Immature natural killer cell (primary cell): Measurements from ENCODE around the gene EPHA6. TPM values are rescaled to one million over a fixed set of nuclear protein-coding genes. Genes with fewer than 3 reads are reported as not detected.

Experiments used
- DNase-seq, 3 donors: peaks; one replicate each; pipeline ENCODE4 v3.0.0; 2022; ENCODE audit warnings: mixed read lengths in 1 of 3
- H3K27ac Mint-ChIP-seq, 6 donors: one replicate each; pipeline ENCODE4 v1.8.0; 2020; ENCODE audit warnings: mixed read lengths in 6 of 6, mild to moderate bottlenecking in 5 of 6, inconsistent platforms in 4 of 6, moderate library complexity in 3 of 6
- H3K27me3 Mint-ChIP-seq, 3 donors: one replicate each; pipeline ENCODE4 v1.8.0; 2020 to 2021; ENCODE audit warnings: low read depth in 3 of 3, mild to moderate bottlenecking in 3 of 3, mixed read lengths in 3 of 3, moderate library complexity in 3 of 3, inconsistent platforms in 1 of 3
- H3K36me3 Mint-ChIP-seq, 3 donors: one replicate each; pipeline ENCODE4 v1.8.0; 2020; ENCODE audit warnings: mixed read lengths in 3 of 3, inconsistent platforms in 2 of 3, mild to moderate bottlenecking in 2 of 3
- H3K4me1 Mint-ChIP-seq, 2 donors: one replicate each; pipeline ENCODE4 v1.8.0; 2020; ENCODE audit warnings: inconsistent platforms in 2 of 2, mild to moderate bottlenecking in 2 of 2, mixed read lengths in 2 of 2, moderate library complexity in 1 of 2
- H3K4me3 Mint-ChIP-seq, 5 donors: one replicate each; pipeline ENCODE4 v1.8.0; 2020; ENCODE audit warnings: mild to moderate bottlenecking in 5 of 5, mixed read lengths in 5 of 5, inconsistent platforms in 3 of 5, moderate library complexity in 3 of 5
- H3K9me3 Mint-ChIP-seq, 6 donors: one replicate each; pipeline ENCODE4 v1.8.0; 2020; ENCODE audit warnings: mild to moderate bottlenecking in 6 of 6, mixed read lengths in 6 of 6, inconsistent platforms in 4 of 6, moderate library complexity in 3 of 6
- polyA plus RNA-seq, 3 donors: library from polyadenylated mRNA; unstranded; fragments of 300-500 nt; fragmentation: Illumina TruSeq; gene quantifications; one replicate each; pipeline ENCODE4 v1.2.3, GENCODE V29; 2021

EPHA6 gene
- polyA plus RNA-seq, 3 donors from 2014 or later = not detected

- DNase-seq = no peak
- no peak overlapping the region for H3K27ac Mint-ChIP-seq
- peaks cover 8 to 56% (median 26%) of the 10 kb centered on the region in 6 donors for H3K9me3 Mint-ChIP-seq
- no peak overlapping the region for H3K4me3 Mint-ChIP-seq
- no peaks in the 10 kb centered on the region for H3K36me3 Mint-ChIP-seq
- peaks cover 0 to 2% (median 0%) of the 10 kb centered on the region in 3 donors for H3K27me3 Mint-ChIP-seq
- H3K4me1 Mint-ChIP-seq = no peaks in the 10 kb centered on the region
These were observed 524.0 kb downstream of the EPHA6 start for GRCh38 chr3:97338375-97338774.

DNA sequence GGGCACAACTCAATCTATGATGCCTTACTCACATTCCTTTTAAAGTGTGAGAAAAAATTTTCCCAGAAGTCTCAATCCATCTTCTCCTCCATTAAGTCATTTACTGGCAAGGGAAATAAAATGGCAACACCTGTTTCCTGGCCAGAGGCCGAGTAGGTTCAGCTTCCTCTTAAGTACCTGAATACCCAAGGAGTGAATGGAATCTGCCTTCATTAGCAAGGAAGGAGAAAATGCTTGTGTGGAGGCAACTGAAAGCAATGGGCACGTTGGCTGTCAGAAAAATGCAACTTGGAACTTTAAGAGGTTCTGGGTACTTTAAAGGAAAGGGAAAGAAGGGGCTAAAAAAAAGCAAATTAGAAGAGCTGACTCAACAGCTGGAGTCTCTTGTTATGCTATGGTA, 526.5 kb downstream of the EPHA6 start:
- Mint-ChIP-seq H3K36me3 (no peaks in the 10 kb centered on the region), H3K9me3 (peaks cover 14 to 44% (median 22%) of the 10 kb centered on the region in 6 donors), H3K4me3 (no peak overlapping the region), H3K27ac (no peak overlapping the region), H3K4me1 (no peaks in the 10 kb centered on the region), H3K27me3 (peaks cover 0 to 3% (median 0%) of the 10 kb centered on the region in 3 donors)
- DNase-seq = no peak

DNA sequence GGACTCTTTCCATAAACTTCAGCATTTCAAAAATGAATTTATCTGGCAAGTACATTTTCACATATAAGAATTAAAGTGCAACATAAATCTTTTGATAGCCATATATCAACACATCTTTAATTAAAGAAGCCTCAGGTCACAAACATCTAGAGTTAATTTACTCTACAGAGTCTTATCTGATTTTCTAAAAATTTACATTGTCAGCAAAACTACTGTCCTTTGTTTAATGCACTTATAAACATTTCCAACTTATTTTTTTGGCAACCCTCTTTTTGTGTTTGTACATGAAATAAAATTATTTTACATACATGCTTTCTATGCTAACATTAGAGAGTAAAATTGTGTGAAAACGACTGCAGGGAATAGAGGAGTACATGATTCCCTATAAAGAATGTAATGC, 533.4 kb downstream of the EPHA6 start:
- Mint-ChIP-seq H3K36me3 (no peaks in the 10 kb centered on the region), H3K9me3 (peaks cover 10 to 47% (median 23%) of the 10 kb centered on the region in 6 donors), H3K27me3 (peaks cover 0 to 3% (median 0%) of the 10 kb centered on the region in 3 donors), H3K4me1 (no peaks in the 10 kb centered on the region), H3K4me3 (no peak overlapping the region), H3K27ac (no peak overlapping the region)
- no peak for DNase-seq

DNA sequence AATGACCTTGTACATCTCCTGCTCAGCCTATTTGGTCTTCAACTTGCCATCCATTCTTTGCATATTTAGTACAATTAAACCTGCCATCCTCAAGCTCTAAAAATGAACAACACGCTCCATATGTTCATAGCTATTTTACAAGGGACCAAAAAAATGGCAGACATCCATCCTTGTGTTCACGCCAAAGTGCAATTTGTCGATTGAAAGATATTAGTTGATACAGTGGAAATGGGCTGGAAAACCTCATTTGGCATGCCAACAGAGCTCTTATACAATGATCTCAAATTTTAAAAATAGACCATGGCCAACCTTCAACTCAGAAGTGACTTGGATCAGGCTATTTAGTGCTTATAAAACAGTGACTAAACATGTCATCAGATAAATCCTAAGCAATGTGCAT, 536.6 kb downstream of the EPHA6 start:
- Mint-ChIP-seq H3K4me3 (no peak overlapping the region), H3K27me3 (no peaks in the 10 kb centered on the region), H3K36me3 (no peaks in the 10 kb centered on the region), H3K9me3 (peaks cover 6 to 46% (median 22%) of the 10 kb centered on the region in 6 donors), H3K27ac (no peak overlapping the region), H3K4me1 (no peaks in the 10 kb centered on the region)
- DNase-seq = no peak

- DNase-seq = no peak
- Mint-ChIP-seq H3K27me3 (no peaks in the 10 kb centered on the region), H3K4me1 (no peaks in the 10 kb centered on the region), H3K27ac (no peak overlapping the region), H3K9me3 (peaks cover 4 to 51% (median 23%) of the 10 kb centered on the region in 6 donors), H3K4me3 (no peak overlapping the region), H3K36me3 (no peaks in the 10 kb centered on the region)
These were observed 538.8 kb downstream of the EPHA6 start for GRCh38 chr3:97353176-97353575.

DNA sequence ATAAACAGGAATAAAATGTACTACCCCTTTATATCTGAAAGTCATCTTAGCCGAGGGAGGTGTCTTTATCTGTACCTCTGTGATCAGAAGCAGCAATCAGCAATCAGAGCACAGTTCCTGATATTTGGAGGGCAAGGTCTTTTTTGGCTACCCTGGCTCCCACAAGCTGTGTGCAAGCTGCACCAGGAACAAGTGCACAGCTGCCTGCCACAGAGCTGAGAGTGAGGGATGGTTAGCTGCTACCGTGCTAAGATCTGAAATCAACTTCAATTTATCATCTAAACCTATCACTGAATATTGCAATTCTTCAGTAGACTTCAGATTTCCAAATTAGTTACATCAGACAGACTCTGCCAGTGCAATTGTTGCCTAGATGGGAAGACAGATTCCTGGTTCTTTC, 545.6 kb downstream of the EPHA6 start:
- Mint-ChIP-seq H3K9me3 (peaks cover 3 to 30% (median 14%) of the 10 kb centered on the region in 6 donors), H3K27ac (no peak overlapping the region), H3K27me3 (no peaks in the 10 kb centered on the region), H3K4me1 (no peaks in the 10 kb centered on the region), H3K4me3 (no peak overlapping the region), H3K36me3 (no peaks in the 10 kb centered on the region)
- no peak for DNase-seq

DNA sequence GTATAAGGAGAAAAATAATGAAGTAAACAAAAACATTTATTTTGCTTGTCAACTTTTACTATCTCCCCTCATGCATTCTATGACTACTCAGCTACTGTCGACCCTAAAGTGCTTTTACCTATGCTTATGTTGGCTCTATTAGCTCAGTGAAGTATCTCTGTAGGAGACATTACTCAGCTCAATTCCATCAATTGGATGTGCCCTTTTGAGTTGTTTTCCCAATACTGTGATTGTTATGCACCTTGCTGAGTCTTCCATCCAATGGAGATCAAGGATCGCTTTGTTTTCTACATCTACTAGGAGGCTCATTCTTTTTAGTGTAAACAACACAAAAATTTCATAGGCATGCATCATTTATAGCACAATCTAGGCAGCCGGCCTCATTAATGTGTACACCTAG, 546.4 kb downstream of the EPHA6 start:
- Mint-ChIP-seq H3K9me3 (peaks cover 5 to 25% (median 14%) of the 10 kb centered on the region in 6 donors), H3K27ac (no peak overlapping the region), H3K36me3 (no peaks in the 10 kb centered on the region), H3K27me3 (no peaks in the 10 kb centered on the region), H3K4me1 (no peaks in the 10 kb centered on the region), H3K4me3 (no peak overlapping the region)
- DNase-seq = no peak

DNA sequence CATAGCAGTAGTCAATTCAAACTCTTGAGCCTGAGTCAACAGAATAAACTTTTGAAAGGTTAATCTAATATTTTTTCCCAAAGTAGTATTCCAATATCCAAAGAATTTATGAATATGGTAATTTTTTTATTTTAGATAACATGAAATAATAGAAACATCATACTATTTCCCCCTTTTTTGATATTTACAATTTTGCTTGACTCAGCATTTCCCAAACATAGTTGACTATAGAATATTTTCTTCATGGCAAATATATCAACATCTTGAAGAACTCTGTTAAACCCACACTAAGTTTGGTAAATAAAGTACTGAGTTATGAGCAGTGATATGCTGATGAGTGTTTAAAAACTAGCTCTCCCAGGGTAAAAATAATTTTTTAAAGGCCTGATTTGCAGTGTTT, 570.2 kb downstream of the EPHA6 start:
- no peak for DNase-seq
- Mint-ChIP-seq H3K36me3 (no peaks in the 10 kb centered on the region), H3K27ac (no peak overlapping the region), H3K27me3 (no peaks in the 10 kb centered on the region), H3K4me3 (no peak overlapping the region), H3K4me1 (no peaks in the 10 kb centered on the region), H3K9me3 (peaks cover 4 to 37% (median 18%) of the 10 kb centered on the region in 6 donors)

DNA sequence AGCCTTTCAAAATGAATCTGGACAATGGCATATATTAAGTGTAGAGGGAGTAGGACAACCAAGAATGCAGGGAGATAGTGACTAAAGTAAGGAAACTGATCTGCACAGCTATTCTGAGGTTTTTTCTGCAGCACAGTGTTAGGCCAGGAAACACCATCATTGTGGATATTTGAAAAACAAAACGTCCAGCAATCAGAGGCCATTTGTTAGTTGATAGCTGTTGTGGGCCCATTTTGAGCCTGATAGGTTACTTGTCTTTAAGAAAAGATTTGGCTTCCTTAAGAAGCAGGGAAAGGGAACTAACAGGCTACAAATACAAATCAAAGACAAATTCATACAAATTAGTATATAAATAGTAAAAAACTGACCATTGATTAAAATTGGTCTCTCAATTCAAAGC, 574.4 kb downstream of the EPHA6 start:
- H3K9me3 Mint-ChIP-seq = peaks cover 4 to 36% (median 20%) of the 10 kb centered on the region in 6 donors
- no peak overlapping the region for H3K27ac Mint-ChIP-seq
- H3K36me3 Mint-ChIP-seq = no peaks in the 10 kb centered on the region
- no peaks in the 10 kb centered on the region for H3K4me1 Mint-ChIP-seq
- H3K4me3 Mint-ChIP-seq = no peak overlapping the region
- H3K27me3 Mint-ChIP-seq = no peaks in the 10 kb centered on the region
- DNase-seq = no peak

DNA sequence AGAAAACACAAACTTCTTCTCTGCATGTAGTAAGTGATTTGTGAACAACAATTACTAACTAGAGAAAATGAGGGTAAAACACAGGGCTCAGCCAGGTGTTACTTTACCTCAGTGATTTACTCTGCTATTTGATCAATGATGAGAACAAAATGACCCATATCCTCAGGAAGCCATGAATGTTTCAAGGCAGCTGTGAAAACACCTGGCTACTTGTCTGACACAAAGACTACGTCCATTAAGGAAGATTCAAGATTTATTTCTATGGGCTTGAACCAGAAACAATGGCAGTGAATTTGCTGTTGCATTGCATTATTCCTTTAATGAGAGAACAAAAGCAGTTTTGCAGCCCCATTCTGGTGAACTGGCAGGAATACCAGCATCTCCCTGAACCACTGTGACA, 575.5 kb downstream of the EPHA6 start:
- Mint-ChIP-seq H3K27me3 (no peaks in the 10 kb centered on the region), H3K27ac (no peak overlapping the region), H3K36me3 (no peaks in the 10 kb centered on the region), H3K4me3 (no peak overlapping the region), H3K9me3 (peaks cover 4 to 36% (median 20%) of the 10 kb centered on the region in 6 donors), H3K4me1 (no peaks in the 10 kb centered on the region)
- no peak for DNase-seq

DNA sequence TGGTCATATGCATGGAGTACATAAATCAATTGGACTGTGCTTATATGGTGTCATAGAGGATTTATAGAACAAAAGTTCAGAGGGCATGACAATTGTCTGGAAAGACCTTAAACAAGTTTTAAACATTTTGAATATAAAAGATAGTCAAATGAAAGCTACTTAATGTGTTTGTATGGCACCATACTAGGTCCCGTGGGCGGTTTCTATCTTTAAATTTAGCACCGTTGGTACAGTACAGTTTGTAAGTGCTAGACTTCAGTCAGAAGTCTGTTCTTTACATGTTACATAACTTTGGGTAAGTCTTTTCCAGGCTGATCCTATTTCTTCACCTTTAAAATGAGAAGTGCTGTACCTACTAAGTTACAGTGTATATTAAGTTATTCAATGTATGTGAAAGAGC, 576.8 kb downstream of the EPHA6 start:
- Mint-ChIP-seq H3K27me3 (no peaks in the 10 kb centered on the region), H3K4me1 (no peaks in the 10 kb centered on the region), H3K9me3 (peaks cover 4 to 28% (median 15%) of the 10 kb centered on the region in 6 donors)

GRCh38 chr3:97409612-97410011, 595.2 kb downstream of the EPHA6 start:
- H3K4me1 Mint-ChIP-seq = no peaks in the 10 kb centered on the region
- peaks cover 10 to 36% (median 17%) of the 10 kb centered on the region in 6 donors for H3K9me3 Mint-ChIP-seq
- H3K36me3 Mint-ChIP-seq = no peaks in the 10 kb centered on the region
- no peak for DNase-seq
- no peaks in the 10 kb centered on the region for H3K27me3 Mint-ChIP-seq
- no peak overlapping the region for H3K4me3 Mint-ChIP-seq
- no peak overlapping the region for H3K27ac Mint-ChIP-seq

More for the DNA sequence above, 576.8 kb downstream of the EPHA6 start:
- no peak for DNase-seq
- Mint-ChIP-seq H3K36me3 (no peaks in the 10 kb centered on the region), H3K4me3 (no peak overlapping the region), H3K27ac (no peak overlapping the region)

DNA sequence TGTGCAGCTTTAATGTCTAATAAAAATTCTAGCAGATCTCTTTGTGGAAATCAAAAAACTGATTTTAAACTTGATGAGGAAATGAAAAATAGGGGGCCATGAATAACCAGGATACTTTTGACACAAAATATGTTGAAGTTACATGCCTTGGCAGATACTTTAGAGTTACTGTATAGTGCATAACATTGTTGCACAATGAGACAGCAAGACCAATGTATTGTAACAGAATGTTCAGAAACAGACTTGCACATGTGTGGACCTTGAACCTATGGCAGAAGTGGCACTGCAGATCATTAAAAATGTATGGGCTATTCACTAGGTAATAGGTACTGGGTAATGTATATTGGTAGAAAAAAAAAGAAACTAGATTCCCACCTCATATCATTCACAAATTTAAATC, 607.2 kb downstream of the EPHA6 start:
- Mint-ChIP-seq H3K9me3 (peaks cover 6 to 69% (median 37%) of the 10 kb centered on the region in 6 donors), H3K27ac (no peak overlapping the region), H3K4me3 (no peak overlapping the region), H3K27me3 (no peaks in the 10 kb centered on the region), H3K36me3 (no peaks in the 10 kb centered on the region), H3K4me1 (no peaks in the 10 kb centered on the region)
- no peak for DNase-seq

- Mint-ChIP-seq H3K4me1 (no peaks in the 10 kb centered on the region), H3K36me3 (no peaks in the 10 kb centered on the region), H3K27me3 (no peaks in the 10 kb centered on the region), H3K9me3 (peaks cover 1 to 65% (median 34%) of the 10 kb centered on the region in 6 donors), H3K27ac (no peak overlapping the region), H3K4me3 (no peak overlapping the region)
- DNase-seq = no peak
These were observed 610.6 kb downstream of the EPHA6 start for GRCh38 chr3:97425002-97425401.

GRCh38 chr3:97430601-97431000, 616.2 kb downstream of the EPHA6 start:
- Mint-ChIP-seq H3K27ac (no peak overlapping the region), H3K4me3 (no peak overlapping the region), H3K36me3 (no peaks in the 10 kb centered on the region), H3K27me3 (peaks cover 0 to 1% (median under 1%) of the 10 kb centered on the region in 3 donors), H3K9me3 (peaks cover 3 to 43% (median 14%) of the 10 kb centered on the region in 6 donors), H3K4me1 (no peaks in the 10 kb centered on the region)
- DNase-seq = no peak
